ENCODE data around the gene ZDHHC17.

DNA sequence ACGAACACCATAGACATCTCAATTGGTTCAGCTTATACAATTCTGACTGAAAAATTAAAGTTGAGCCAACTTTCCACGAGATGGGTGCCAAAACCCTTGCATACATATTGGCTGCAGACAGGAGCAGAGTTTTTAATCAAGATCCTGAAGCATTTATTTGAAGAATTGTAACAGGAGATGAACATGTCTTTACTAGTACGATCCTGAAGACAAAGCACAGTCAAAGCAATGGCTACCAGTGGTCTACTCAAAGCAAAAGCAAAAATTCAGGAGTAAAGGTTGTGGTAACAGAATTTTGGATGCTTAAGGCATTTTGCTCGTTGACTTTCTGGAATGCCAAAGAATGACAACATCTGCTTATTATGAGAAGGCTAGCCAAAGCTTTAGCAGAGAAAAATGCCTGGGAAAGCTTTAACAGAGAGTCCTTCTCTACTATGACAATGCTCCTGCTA is 20.7 kb downstream of the ZDHHC17 start:
- TF ChIP-seq GATA2 (IDR thresholded peaks at IDR 0.05; ENCODE audit: low read depth, low read length) (no peak), GATA3 (IDR thresholded peaks at IDR 0.05; ENCODE audit: low read depth, low read length) (no peak)

Data from SH-SY5Y (cell line).